ENCODE data around the gene SFXN5. TPM values are rescaled to one million over a fixed set of nuclear protein-coding genes. Genes with fewer than 3 reads are reported as not detected.

SFXN5 gene
- total RNA-seq, 1 experiment from 2014 or later, result 27.8 TPM

- ATAC-seq, result peak; percentile 68
- Histone ChIP-seq H3K4me1 (ENCODE audit: control insufficient read depth, insufficient read depth, low read length) (0 out of 2 replicates have a peak, but pooled peaks cover 3% of the 10 kb centered on the region), H3K4me3 (ENCODE audit: low read depth in 2 of 2, low read length in 2 of 2) (no peak overlapping the region), H3K27me3 (ENCODE audit: control insufficient read depth, insufficient read depth, low read length) (no peaks in the 10 kb centered on the region), H3K27ac (ENCODE audit: low read length) (no peak overlapping the region), H3K36me3 (ENCODE audit: control insufficient read depth, insufficient read depth, low read length) (no peaks in the 10 kb centered on the region), H3K9me3 (ENCODE audit: control insufficient read depth, insufficient read depth, low read depth, low read length) (no peaks in the 10 kb centered on the region)
- ChIA-PET POLR2A (no interaction called here), CTCF (no interaction called here)
- intact Hi-C loops (cut with micrococcal nuclease; ENCODE audit: unreplicated experiment) (no loop called here), in situ Hi-C loops (cut with HindIII; ENCODE audit: low pct_unique_long_range_greater_than_20kb, low sequenced_read_pairs) (no loop called here)
- BruUV-seq (replicated peaks), result no TSS peak
- no peak for TF ChIP-seq REST (IDR thresholded peaks at IDR 0.05; ENCODE audit: insufficient read depth in 1 of 2, low read depth in 2 of 2, low read length in 1 of 2)
- TF ChIP-seq CTCF (IDR thresholded peaks at IDR 0.05), result no peak
- TF ChIP-seq TCF7L2 (IDR thresholded peaks at IDR 0.05; ENCODE audit: low read depth, low read length), result no peak
- TF ChIP-seq POLR2AphosphoS5 (IDR thresholded peaks at IDR 0.05; ENCODE audit: low read depth, low read length), result no peak
- TF ChIP-seq SIN3A (IDR thresholded peaks at IDR 0.05; ENCODE audit: borderline replicate concordance, insufficient read depth, low read depth, low read length), result no peak
- DNase-seq (ENCODE audit: low read depth, low spot score), result no peak
These were observed 21.4 kb downstream of the SFXN5 start for GRCh38 chr2:73050121-73050545.

- intact Hi-C loops (cut with micrococcal nuclease; ENCODE audit: unreplicated experiment), result no loop called here
- 0 out of 2 replicates have a peak, but pooled peaks cover 2% of the 10 kb centered on the region for H3K36me3 ChIP-seq (ENCODE audit: control insufficient read depth, insufficient read depth, low read length)
- H3K4me1 ChIP-seq (ENCODE audit: control insufficient read depth, insufficient read depth, low read length), result no peaks in the 10 kb centered on the region
- in situ Hi-C loops (cut with HindIII; ENCODE audit: low pct_unique_long_range_greater_than_20kb, low sequenced_read_pairs), result no loop called here
- no peak overlapping the region for H3K27ac ChIP-seq (ENCODE audit: low read length)
- ChIA-PET CTCF (no interaction called here), POLR2A (no interaction called here)
- no peak for TF ChIP-seq CTCF (IDR thresholded peaks at IDR 0.05)
- no peak for TF ChIP-seq POLR2AphosphoS5 (IDR thresholded peaks at IDR 0.05; ENCODE audit: low read depth, low read length)
- TF ChIP-seq REST (IDR thresholded peaks at IDR 0.05; ENCODE audit: insufficient read depth in 1 of 2, low read depth in 2 of 2, low read length in 1 of 2), result no peak
- no peak for TF ChIP-seq TCF7L2 (IDR thresholded peaks at IDR 0.05; ENCODE audit: low read depth, low read length)
- no peak for TF ChIP-seq SIN3A (IDR thresholded peaks at IDR 0.05; ENCODE audit: borderline replicate concordance, insufficient read depth, low read depth, low read length)
- ATAC-seq (no peak; the same call in 1 of the 2 replicates), DNase-seq (ENCODE audit: low read depth, low spot score) (no peak)
- BruUV-seq (replicated peaks), result no TSS peak
- no peak overlapping the region for H3K4me3 ChIP-seq (ENCODE audit: low read depth in 2 of 2, low read length in 2 of 2)
- no peaks in the 10 kb centered on the region for H3K9me3 ChIP-seq (ENCODE audit: control insufficient read depth, insufficient read depth, low read depth, low read length)
- H3K27me3 ChIP-seq (ENCODE audit: control insufficient read depth, insufficient read depth, low read length), result no peaks in the 10 kb centered on the region
These were observed 27.3 kb downstream of the SFXN5 start for GRCh38 chr2:73043929-73044832.

Data from Panc1 (cell line).